ENCODE measurements around the gene SMYD3. TPM values are rescaled to one million over a fixed set of nuclear protein-coding genes. Genes with fewer than 3 reads are reported as not detected.

Gene SMYD3
- total and polyA plus RNA-seq, 10 of the 15 experiments (the other 5 are each of a cell fraction or from before 2014, with no cell fraction given), result 18.3 to 54.0 (median 24.8) TPM

DNA sequence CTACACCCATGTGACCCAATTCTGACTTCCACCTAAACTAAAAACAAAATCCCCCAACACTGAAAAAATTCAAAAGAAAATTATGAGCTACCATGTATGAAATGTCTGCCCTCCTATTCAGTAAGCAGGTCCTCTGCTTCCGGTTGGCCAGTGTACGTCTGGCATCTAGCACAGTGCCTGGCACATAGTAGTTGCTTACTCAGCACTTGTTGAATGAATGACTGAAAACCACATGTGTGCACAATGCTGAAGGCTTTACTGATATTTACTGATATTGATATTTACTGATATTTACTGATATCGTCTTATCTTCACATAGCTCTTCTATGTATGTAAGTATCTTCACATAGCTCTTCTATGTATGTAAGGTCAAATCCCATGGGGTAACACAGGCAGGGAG lies 642.2 kb downstream of the SMYD3 start:
- no peaks in the 10 kb centered on the region for H3K27me3 ChIP-seq (replicated peaks in 1 of 2; ENCODE audit: control insufficient read depth in 2 of 2, insufficient read depth in 2 of 2, low read length in 1 of 2)
- no peaks in the 10 kb centered on the region for H3K36me3 ChIP-seq (ENCODE audit: control insufficient read depth in 2 of 2, insufficient read depth in 2 of 2, low read length in 1 of 2)
- no peaks in the 10 kb centered on the region for H3K4me1 ChIP-seq (ENCODE audit: control insufficient read depth, insufficient read depth, low read length)
- no peak for DNase-seq (ENCODE audit: low read depth, low spot score)
- no peak overlapping the region for H3K4me2 ChIP-seq (ENCODE audit: control insufficient read depth, insufficient read depth)
- no peak overlapping the region for H3K27ac ChIP-seq (ENCODE audit: control insufficient read depth, insufficient read depth)
- no peak overlapping the region for H3K9ac ChIP-seq (ENCODE audit: control insufficient read depth, insufficient read depth, low read length)
- ChIA-PET RAD21 (ENCODE audit: unreplicated experiment) (no interaction called here), CTCF (no interaction called here), POLR2A (no interaction called here), SMC1A (ENCODE audit: uncharacterized antibody, unreplicated experiment) (interaction anchor here (0.9 to 1.4 kb wide), 3 partner anchors 10 to 60 kb away, joined by 3 read pairs; no protein-coding TSS in a partner anchor)
- no peak overlapping the region for H3K4me3 ChIP-seq
- no peaks in the 10 kb centered on the region for H4K20me1 ChIP-seq (ENCODE audit: control insufficient read depth, insufficient read depth)
- intact Hi-C loops (cut with micrococcal nuclease; ENCODE audit: unreplicated experiment), result no loop called here
- no peak for FAIRE-seq
- H2AFZ ChIP-seq (ENCODE audit: control insufficient read depth, low read depth, low read length), result no peak overlapping the region
- TF ChIP-seq NR2C1 (IDR thresholded peaks at IDR 0.05) (no peak), ZSCAN29 (IDR thresholded peaks at IDR 0.05) (no peak), SMC3 (IDR thresholded peaks at IDR 0.05; ENCODE audit: borderline replicate concordance, low read length) (no peak), SMAD1 (IDR thresholded peaks at IDR 0.05; ENCODE audit: low read depth, partially characterized antibody) (no peak), RAD21 (IDR thresholded peaks at IDR 0.05; ENCODE audit: insufficient read depth, low read depth, low read length) (no peak), CHD4 (IDR thresholded peaks at IDR 0.05) (no peak)
- no peaks in the 10 kb centered on the region for H3K79me2 ChIP-seq (ENCODE audit: control insufficient read depth, insufficient read depth, low read length)
- in situ Hi-C loops (cut with MboI), result no loop called here
- WGBS (ENCODE audit: insufficient coverage, insufficient replicate concordance, low lambda C conversion rate, missing lambda C conversion rate), result 95% methylated on average over 3 of the region's 3 CpGs
- ATAC-seq, result no peak
- no peaks in the 10 kb centered on the region for H3K9me3 ChIP-seq (replicated peaks; ENCODE audit: control insufficient read depth, insufficient read depth, low read length)
- BruUV-seq (replicated peaks), result no TSS peak

DNA sequence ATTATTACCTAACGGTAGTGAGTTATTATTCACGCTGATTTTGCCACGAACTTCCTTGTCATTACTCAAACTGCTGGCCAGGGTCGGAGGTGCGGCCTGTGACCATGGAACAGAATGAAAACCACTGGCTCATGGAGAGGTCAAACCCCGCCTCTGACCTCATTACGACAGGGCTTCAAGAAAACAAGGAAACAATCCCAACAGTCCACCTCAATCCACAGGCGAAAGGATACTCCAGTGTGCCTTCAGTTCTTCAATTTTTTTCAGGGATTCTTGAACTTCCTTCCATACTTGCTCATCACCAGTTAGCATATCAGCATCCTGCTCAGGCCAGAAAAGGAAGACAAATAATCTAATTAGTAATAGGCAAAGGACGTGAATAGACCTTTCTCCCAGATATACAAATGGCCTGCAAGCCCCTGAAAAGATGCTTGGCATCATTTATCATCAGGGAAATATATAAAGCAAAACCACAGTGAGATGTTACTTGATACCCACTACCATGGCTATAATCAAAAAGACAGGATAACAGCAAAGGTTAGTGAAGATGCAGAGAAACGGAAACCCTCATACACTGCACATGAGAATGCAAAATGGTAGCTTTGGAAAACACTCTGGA lies 643.4 kb downstream of the SMYD3 start:
- Histone ChIP-seq H3K79me2 (ENCODE audit: control insufficient read depth, insufficient read depth, low read length) (no peaks in the 10 kb centered on the region), H3K27ac (ENCODE audit: control insufficient read depth, insufficient read depth) (no peak overlapping the region), H3K9me3 (replicated peaks; ENCODE audit: control insufficient read depth, insufficient read depth, low read length) (no peaks in the 10 kb centered on the region), H3K36me3 (ENCODE audit: control insufficient read depth in 2 of 2, insufficient read depth in 2 of 2, low read length in 1 of 2) (no peaks in the 10 kb centered on the region), H3K4me1 (ENCODE audit: control insufficient read depth, insufficient read depth, low read length) (no peaks in the 10 kb centered on the region), H4K20me1 (ENCODE audit: control insufficient read depth, insufficient read depth) (no peaks in the 10 kb centered on the region), H3K9ac (ENCODE audit: control insufficient read depth, insufficient read depth, low read length) (no peak overlapping the region), H2AFZ (ENCODE audit: control insufficient read depth, low read depth, low read length) (no peak overlapping the region), H3K4me3 (no peak overlapping the region), H3K27me3 (replicated peaks in 1 of 2; ENCODE audit: control insufficient read depth in 2 of 2, insufficient read depth in 2 of 2, low read length in 1 of 2) (no peaks in the 10 kb centered on the region), H3K4me2 (ENCODE audit: control insufficient read depth, insufficient read depth) (no peak overlapping the region)
- no TSS peak for BruUV-seq (replicated peaks)
- RAD21 ChIA-PET (ENCODE audit: unreplicated experiment), result no interaction called here
- no peak for TF ChIP-seq EGR1 (IDR thresholded peaks at IDR 0.05; ENCODE audit: borderline replicate concordance in 1 of 2, low read depth in 2 of 2, low read length in 2 of 2)
- 77% methylated on average over 10 of the region's 10 CpGs for WGBS (ENCODE audit: insufficient coverage, insufficient replicate concordance, low lambda C conversion rate, missing lambda C conversion rate)
- intact Hi-C loops (cut with micrococcal nuclease; ENCODE audit: unreplicated experiment), result no loop called here
- POLR2A ChIA-PET, result no interaction called here
- ATAC-seq (no peak), FAIRE-seq (no peak), DNase-seq (ENCODE audit: low read depth, low spot score) (no peak)
- SMC1A ChIA-PET (ENCODE audit: uncharacterized antibody, unreplicated experiment), result interaction anchor here (1.0 kb wide), 1 partner anchor 10 kb away, joined by 3 read pairs; no protein-coding TSS in a partner anchor
- CTCF ChIA-PET, result no interaction called here
- in situ Hi-C loops (cut with MboI), result no loop called here
